B cell (primary cell): ENCODE measurements around the gene PSD. TPM values are rescaled to one million over a fixed set of nuclear protein-coding genes. Genes with fewer than 3 reads are reported as not detected.

Source experiments
- ATAC-seq: fragments of 200-7000 bp; cut with Tn5 transposase; one replicate; pipeline ENCODE4 v1.10.0; 2021; ENCODE audit warnings: low read depth, mild to moderate bottlenecking, moderate number of reproducible peaks, moderate library complexity
- CTCF ChIA-PET: fragments of 350-600 bp; sonication (Branson Sonifier 250); formaldehyde crosslinking; loops from one replicate; lab custom pipeline; 2021; ENCODE audit warnings: antibody characterized with exemption, inconsistent platforms; lab: Charles Lee
- POLR2A ChIA-PET: fragments of 350-600 bp; sonication (Branson Sonifier 250); formaldehyde crosslinking; loops from one replicate; lab custom pipeline; 2021; ENCODE audit warnings: antibody characterized with exemption; lab: Charles Lee
- DNase-seq: peaks from one replicate; pipeline ENCODE4 v3.0.0; 2013
- H2AFZ ChIP-seq: 2 replicates; pipeline ENCODE4 v1.6.1; 2012; ENCODE audit warnings: mild to moderate bottlenecking, low read depth, low read length; ENCODE audit not compliant: insufficient read depth, poor library complexity, severe bottlenecking
- H3K27ac ChIP-seq, 2 donors: 1 replicate in 1 of 2; 2 replicates in 1 of 2; pipeline ENCODE4 v1.5.1; 2012 to 2013; ENCODE audit warnings: low read length in 2 of 2, mild to moderate bottlenecking in 2 of 2, moderate library complexity in 1 of 2
- H3K27me3 ChIP-seq, 4 experiments: fragments of 200-600 bp in 1 of 4; sonication (generic) in 1 of 4; replicated peaks in 1 of 4; 1 replicate in 2 of 4; 2 replicates in 2 of 4; pipeline versions ENCODE4 v1.6.1 to v1.7.0; 2013 to 2016; ENCODE audit warnings: low read length in 3 of 4, mild to moderate bottlenecking in 2 of 4, mixed read lengths in 1 of 4, moderate library complexity in 1 of 4; ENCODE audit not compliant: insufficient read depth in 4 of 4, control insufficient read depth in 3 of 4; ENCODE audit errors: control extremely low read depth in 1 of 4
- H3K36me3 ChIP-seq, 2 experiments: replicated peaks in 1 of 2; 1 replicate in 1 of 2; 2 replicates in 1 of 2; pipeline versions ENCODE4 v1.6.1 to v1.7.1; 2013; ENCODE audit warnings: low read length in 1 of 2; ENCODE audit not compliant: insufficient read depth in 2 of 2, control insufficient read depth in 1 of 2; ENCODE audit errors: control extremely low read depth in 1 of 2, extremely low read depth in 1 of 2
- H3K4me1 ChIP-seq, 2 donors: fragments of 200-600 bp in 1 of 2; sonication (generic) in 1 of 2; 1 replicate in 1 of 2; 2 replicates in 1 of 2; pipeline versions ENCODE4 v1.5.1 to v1.6.1; 2013 to 2017; ENCODE audit warnings: low read length in 2 of 2; ENCODE audit not compliant: control insufficient read depth in 2 of 2, insufficient read depth in 2 of 2
- H3K4me2 ChIP-seq: replicated peaks from 2 replicates; pipeline ENCODE3; 2012; ENCODE audit warnings: mild to moderate bottlenecking, low read depth, low read length; ENCODE audit not compliant: poor library complexity, severe bottlenecking
- H3K4me3 ChIP-seq, 5 experiments: fragments of 200-600 bp in 1 of 5; sonication (generic) in 1 of 5; 1 replicate in 3 of 5; 2 replicates in 2 of 5; pipeline versions ENCODE4 v1.5.1 to v1.7.0; 2011 to 2016; ENCODE audit warnings: low read length in 4 of 5, mild to moderate bottlenecking in 4 of 5, low read depth in 2 of 5, control low read depth in 1 of 5, moderate library complexity in 1 of 5; ENCODE audit not compliant: insufficient read depth in 1 of 5; ENCODE audit errors: control extremely low read depth in 1 of 5, extremely low read depth in 1 of 5
- H3K79me2 ChIP-seq: fragments of 200-600 bp; sonication (generic); one replicate; pipeline ENCODE4 v1.6.0; 2016; ENCODE audit warnings: low read length; ENCODE audit not compliant: control insufficient read depth, insufficient read depth
- H3K9ac ChIP-seq: fragments of 200-600 bp; sonication (generic); 2 replicates; pipeline ENCODE4 v1.6.1; 2017; ENCODE audit warnings: mild to moderate bottlenecking, low read length, moderate library complexity
- H3K9me3 ChIP-seq, 3 donors: one replicate each; pipeline versions ENCODE4 v1.6.1 to v1.7.1; 2013; ENCODE audit warnings: low read length in 2 of 3; ENCODE audit not compliant: control insufficient read depth in 2 of 3, insufficient read depth in 1 of 3; ENCODE audit errors: control extremely low read depth in 1 of 3
- H4K20me1 ChIP-seq: 2 replicates; pipeline ENCODE4 v1.6.0; 2012; ENCODE audit warnings: mild to moderate bottlenecking, low read length; ENCODE audit not compliant: insufficient read depth, control insufficient read depth, poor library complexity, severe bottlenecking
- H3K27ac Mint-ChIP-seq: one replicate; pipeline ENCODE4 v1.8.0; 2021; ENCODE audit warnings: mixed read lengths
- H3K27me3 Mint-ChIP-seq: one replicate; pipeline ENCODE4 v1.8.0; 2021; ENCODE audit warnings: mixed read lengths
- H3K4me1 Mint-ChIP-seq: one replicate; pipeline ENCODE4 v1.8.0; 2021; ENCODE audit warnings: mixed read lengths
- H3K4me3 Mint-ChIP-seq: one replicate; pipeline ENCODE4 v1.8.0; 2021; ENCODE audit warnings: mixed read lengths
- H3K9me3 Mint-ChIP-seq: one replicate; pipeline ENCODE4 v1.8.0; 2022; ENCODE audit warnings: mixed read lengths; ENCODE audit not compliant: insufficient read depth
- EZH2 ChIP-seq: IDR thresholded peaks from 2 replicates; pipeline ENCODE4 v1.6.1; 2012; ENCODE audit warnings: borderline replicate concordance, low read depth, mild to moderate bottlenecking, moderate library complexity, low read length; ENCODE audit not compliant: insufficient read depth, poor library complexity, severe bottlenecking
- WGBS: methylation state at CpG from one replicate; pipeline ENCODE4 v1.1.5; 2013; ENCODE audit warnings: missing lambda C conversion rate; ENCODE audit not compliant: insufficient coverage; 5-methylcytosine and 5-hydroxymethylcytosine counted together
- intact Hi-C: fragments of 100-400 bp; cut with micrococcal nuclease; formaldehyde crosslinking; loops from one replicate; pipeline ENCODE4 v1.10.0; 2022
- polyA plus RNA-seq: library from polyadenylated mRNA; depleted of rRNA; stranded (reverse); fragments of >200 nt; gene quantifications from 2 replicates; pipeline ENCODE4 v1.2.3, GENCODE V29; 2012
- total RNA-seq, 2 donors: library from RNA; stranded (reverse); fragments of 120-200 nt in 1 of 2; gene quantifications; 1 replicate in 1 of 2; 2 replicates in 1 of 2; pipeline versions ENCODE4 v1.2.3 to v1.2.4, GENCODE V29; 2013 to 2022
- TF ChIP-seq, protein P1 (sequence below): fragments of 200-600 bp; IDR thresholded peaks from one replicate; pipeline ENCODE4 v1.8.0; 2022; ENCODE audit warnings: antibody characterized with exemption, mild to moderate bottlenecking

The PSD gene
- total and polyA plus RNA-seq, 2 donors (not counting 1 experiment from before 2014, with no cell fraction given) = 0.52 to 0.81 TPM

DNA sequence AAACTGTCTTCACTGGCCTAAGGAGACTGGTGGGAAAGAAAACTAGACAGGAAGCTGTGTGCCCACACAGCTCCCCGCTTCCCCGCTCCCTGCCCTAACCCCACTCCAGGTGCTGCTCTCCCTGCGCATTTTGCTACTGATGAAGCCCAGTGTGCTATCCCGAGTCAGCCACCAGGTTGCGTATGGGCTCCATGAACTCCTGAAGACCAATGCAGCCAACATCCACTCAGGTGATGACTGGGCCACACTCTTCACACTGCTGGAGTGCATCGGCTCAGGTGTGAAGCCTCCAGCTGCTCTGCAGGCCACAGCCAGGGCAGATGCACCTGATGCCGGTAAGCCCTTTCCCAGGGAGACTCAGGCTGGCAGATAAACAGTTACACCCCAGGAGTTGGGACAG is 43.3 kb downstream of the PSD start:
- 100% methylated on average over 7 of the region's 7 CpGs for WGBS
- H3K9me3 Mint-ChIP-seq = no peaks in the 10 kb centered on the region

DNA sequence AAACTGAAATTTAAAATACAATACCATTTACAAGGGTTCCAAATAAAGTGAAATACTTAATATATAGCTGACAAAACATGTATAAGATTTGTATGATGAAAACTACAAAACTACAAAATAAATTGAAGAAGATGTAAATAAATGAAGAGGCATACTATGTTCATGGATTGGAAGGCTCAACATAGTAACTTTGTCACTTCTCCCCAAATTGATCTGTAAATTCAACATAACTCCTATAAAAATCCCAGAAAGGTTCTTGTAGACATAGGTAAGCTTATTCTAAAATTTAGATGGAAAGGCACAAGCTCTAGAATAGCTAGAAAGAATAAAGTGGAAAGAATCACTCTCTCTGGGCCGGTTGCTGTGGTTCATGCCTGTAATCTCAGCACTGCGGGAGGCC is 47.3 kb downstream of the PSD start:
- Histone ChIP-seq H3K27me3 (no peaks in the 10 kb centered on the region), H4K20me1 (no peaks in the 10 kb centered on the region), H3K9ac (no peak overlapping the region), H3K9me3 (no peaks in the 10 kb centered on the region), H2AFZ (no peak overlapping the region), H3K4me3 (no peak overlapping the region), H3K4me2 (no peak overlapping the region), H3K27ac (no peak overlapping the region), H3K79me2 (no peaks in the 10 kb centered on the region), H3K4me1 (no peaks in the 10 kb centered on the region), H3K36me3 (peaks cover 12 to 79% of the 10 kb centered on the region in 2 experiments)
- Mint-ChIP-seq H3K27me3 (no peaks in the 10 kb centered on the region), H3K9me3 (no peaks in the 10 kb centered on the region), H3K4me1 (no peaks in the 10 kb centered on the region), H3K4me3 (no peak overlapping the region), H3K27ac (no peak overlapping the region)
- ChIA-PET POLR2A (no interaction called here), CTCF (interaction anchor here (0.6 to 2.6 kb wide), 2 partner anchors 20 to 21 kb away, joined by 3 to 8 read pairs; no protein-coding TSS in a partner anchor)
- intact Hi-C loops = no loop called here
- TF ChIP-seq EZH2 = no peak
- TF ChIP-seq, protein P1, sequence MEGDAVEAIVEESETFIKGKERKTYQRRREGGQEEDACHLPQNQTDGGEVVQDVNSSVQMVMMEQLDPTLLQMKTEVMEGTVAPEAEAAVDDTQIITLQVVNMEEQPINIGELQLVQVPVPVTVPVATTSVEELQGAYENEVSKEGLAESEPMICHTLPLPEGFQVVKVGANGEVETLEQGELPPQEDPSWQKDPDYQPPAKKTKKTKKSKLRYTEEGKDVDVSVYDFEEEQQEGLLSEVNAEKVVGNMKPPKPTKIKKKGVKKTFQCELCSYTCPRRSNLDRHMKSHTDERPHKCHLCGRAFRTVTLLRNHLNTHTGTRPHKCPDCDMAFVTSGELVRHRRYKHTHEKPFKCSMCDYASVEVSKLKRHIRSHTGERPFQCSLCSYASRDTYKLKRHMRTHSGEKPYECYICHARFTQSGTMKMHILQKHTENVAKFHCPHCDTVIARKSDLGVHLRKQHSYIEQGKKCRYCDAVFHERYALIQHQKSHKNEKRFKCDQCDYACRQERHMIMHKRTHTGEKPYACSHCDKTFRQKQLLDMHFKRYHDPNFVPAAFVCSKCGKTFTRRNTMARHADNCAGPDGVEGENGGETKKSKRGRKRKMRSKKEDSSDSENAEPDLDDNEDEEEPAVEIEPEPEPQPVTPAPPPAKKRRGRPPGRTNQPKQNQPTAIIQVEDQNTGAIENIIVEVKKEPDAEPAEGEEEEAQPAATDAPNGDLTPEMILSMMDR = no peak
- ATAC-seq = no peak
- DNase-seq = no peak
- 100% methylated on average over 1 of the region's 2 CpGs for WGBS

More for the DNA sequence above, 43.3 kb downstream of the PSD start:
- intact Hi-C loops = no loop called here
- H3K27ac ChIP-seq = no peak overlapping the region
- no peaks in the 10 kb centered on the region for H3K27me3 ChIP-seq
- no peaks in the 10 kb centered on the region for H3K4me1 Mint-ChIP-seq
- ChIA-PET POLR2A (no interaction called here), CTCF (interaction anchor here (0.7 to 1.1 kb wide), 2 partner anchors 12 to 257 kb away, joined by 3 to 4 read pairs; no protein-coding TSS in a partner anchor)
- H3K4me3 ChIP-seq = no peak overlapping the region
- ATAC-seq (no peak), DNase-seq (peak; percentile 27)
- no peak overlapping the region for H2AFZ ChIP-seq
- no peaks in the 10 kb centered on the region for H3K4me1 ChIP-seq
- H3K27me3 Mint-ChIP-seq = no peaks in the 10 kb centered on the region
- no peak overlapping the region for H3K4me2 ChIP-seq
- H3K79me2 ChIP-seq = no peaks in the 10 kb centered on the region
- no peak for TF ChIP-seq EZH2
- TF ChIP-seq, protein P1 = no peak
- H3K9me3 ChIP-seq = no peaks in the 10 kb centered on the region
- no peaks in the 10 kb centered on the region for H4K20me1 ChIP-seq
- no peak overlapping the region for H3K9ac ChIP-seq
- no peak overlapping the region for H3K4me3 Mint-ChIP-seq
- no peak overlapping the region for H3K27ac Mint-ChIP-seq
- peaks cover 5 to 64% of the 10 kb centered on the region in 2 experiments for H3K36me3 ChIP-seq
